COLO829 (cell line): ENCODE results near the gene KRTAP22-2.

Source experiments
- DNase-seq: peaks from one replicate; pipeline ENCODE4 v3.0.0; 2012; ENCODE audit warnings: low spot score

The KRTAP22-2 gene

GRCh38 chr21:30563072-30563471 lies 27.1 kb downstream of the KRTAP22-2 start:
- no peak for DNase-seq

GRCh38 chr21:30561957-30562356 lies 28.2 kb downstream of the KRTAP22-2 start:
- no peak for DNase-seq

- DNase-seq, result no peak
These were observed 28.8 kb downstream of the KRTAP22-2 start, which contains the start of gene KRTAP19-7 for GRCh38 chr21:30561264-30561895. KRTAP19-7 (minus strand) TSS chr21:30561314; CDS start chr21:30561289, 25 bp downstream.

- DNase-seq, result no peak
These were observed 35.1 kb downstream of the KRTAP22-2 start for GRCh38 chr21:30555095-30555494.

GRCh38 chr21:30552782-30553181 lies 37.4 kb downstream of the KRTAP22-2 start:
- DNase-seq, result no peak

GRCh38 chr21:30541764-30542163 lies 48.4 kb downstream of the KRTAP22-2 start, which contains the start of gene KRTAP19-6:
KRTAP19-6 (minus strand) TSS chr21:30541864; CDS start chr21:30541833, 31 bp downstream.
- no peak for DNase-seq
